ENCODE data around the gene DDT. TPM values are rescaled to one million over a fixed set of nuclear protein-coding genes. Genes with fewer than 3 reads are reported as not detected.
"Not testable (repeated sequence)": the region's sequence is repeated elsewhere in the genome, so short reads cannot be mapped to it uniquely, and the experiment has no call there.

DDT gene
- total RNA-seq, 1 donor from 2014 or later = 124 TPM

- not testable (repeated sequence) for DNase-seq (ENCODE audit: low read depth)
Observed at GRCh38 chr22:23989583-23990244, 15.5 kb upstream of the DDT start.

- not testable (repeated sequence) for DNase-seq (ENCODE audit: low read depth)
Observed at GRCh38 chr22:23986538-23987178, 12.4 kb upstream of the DDT start.

GRCh38 chr22:23986089-23986488 lies 11.8 kb upstream of the DDT start:
- DNase-seq (ENCODE audit: low read depth) = not testable (repeated sequence)

DNA sequence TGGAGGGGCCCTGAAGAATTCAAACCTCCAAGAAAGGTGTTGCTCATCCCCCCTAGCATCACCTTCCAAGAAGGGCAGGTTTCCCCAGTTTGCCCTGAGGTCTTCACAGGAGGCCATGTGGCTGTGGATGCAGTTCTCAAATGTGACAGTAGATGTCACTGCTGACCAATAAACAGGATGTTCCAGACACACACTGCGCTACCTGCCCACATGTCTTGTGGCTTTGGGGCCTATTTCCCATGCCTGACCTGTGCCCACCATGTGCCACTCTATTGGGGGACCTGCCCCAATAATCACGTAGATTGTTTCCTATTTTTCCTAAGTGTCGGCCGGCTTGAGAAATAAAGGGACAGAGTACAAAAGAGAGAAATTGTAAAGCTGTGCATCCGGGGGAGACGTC lies 10.2 kb upstream of the DDT start:
- DNase-seq (ENCODE audit: low read depth) = no peak

GRCh38 chr22:23980567-23980966 lies 6.3 kb upstream of the DDT start:
- not testable (repeated sequence) for DNase-seq (ENCODE audit: low read depth)

- not testable (repeated sequence) for DNase-seq (ENCODE audit: low read depth)
Observed at GRCh38 chr22:23979557-23980240, 5.5 kb upstream of the DDT start, which contains the start of gene GSTT2. Gene GSTT2 (plus strand): TSS chr22:23980134.

DNA sequence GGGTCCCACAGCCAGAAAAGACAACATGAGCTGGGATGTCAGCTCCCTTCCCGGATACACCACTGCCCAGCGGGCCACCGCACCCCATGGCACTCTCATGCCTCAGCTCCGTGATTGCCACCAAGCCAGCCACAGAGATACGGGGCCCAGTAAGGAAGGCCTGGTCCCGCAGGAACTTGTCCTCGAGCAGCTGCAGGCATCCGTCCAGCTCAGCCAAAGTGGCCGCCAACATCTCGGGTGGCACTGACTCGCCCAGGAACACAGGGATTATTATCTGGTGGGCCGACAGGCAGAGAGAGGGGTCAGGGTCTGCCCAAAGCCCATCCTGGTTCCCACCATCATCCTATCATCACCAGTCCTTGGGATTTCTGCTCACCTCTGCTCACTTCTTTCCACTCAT lies 3.1 kb upstream of the DDT start:
- DNase-seq (ENCODE audit: low read depth) = not testable (repeated sequence)

- not testable (repeated sequence) for DNase-seq (ENCODE audit: low read depth)
Observed at GRCh38 chr22:23974836-23975352, 653 bp upstream of the DDT start.

DNA sequence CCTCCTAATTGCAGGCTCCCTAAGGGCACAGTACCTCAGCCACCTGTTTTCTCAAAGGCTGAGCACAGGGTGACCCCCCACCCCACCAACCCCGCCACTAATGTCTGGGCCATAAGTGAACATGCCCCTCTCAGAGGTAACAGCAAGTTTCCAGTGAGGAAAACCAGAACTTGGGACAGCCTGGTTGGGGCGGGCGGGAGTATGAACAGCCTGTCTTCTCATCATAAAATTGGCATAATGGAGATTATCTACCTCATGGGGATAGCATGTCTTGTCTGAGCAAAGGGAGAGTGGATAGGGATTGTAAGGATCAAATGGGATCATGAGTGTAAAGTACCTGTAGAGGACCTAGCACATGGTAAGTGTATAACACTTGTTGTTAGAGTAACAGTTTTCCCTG lies 2.3 kb downstream of the DDT start:
- not testable (repeated sequence) for DNase-seq (ENCODE audit: low read depth)

DNA sequence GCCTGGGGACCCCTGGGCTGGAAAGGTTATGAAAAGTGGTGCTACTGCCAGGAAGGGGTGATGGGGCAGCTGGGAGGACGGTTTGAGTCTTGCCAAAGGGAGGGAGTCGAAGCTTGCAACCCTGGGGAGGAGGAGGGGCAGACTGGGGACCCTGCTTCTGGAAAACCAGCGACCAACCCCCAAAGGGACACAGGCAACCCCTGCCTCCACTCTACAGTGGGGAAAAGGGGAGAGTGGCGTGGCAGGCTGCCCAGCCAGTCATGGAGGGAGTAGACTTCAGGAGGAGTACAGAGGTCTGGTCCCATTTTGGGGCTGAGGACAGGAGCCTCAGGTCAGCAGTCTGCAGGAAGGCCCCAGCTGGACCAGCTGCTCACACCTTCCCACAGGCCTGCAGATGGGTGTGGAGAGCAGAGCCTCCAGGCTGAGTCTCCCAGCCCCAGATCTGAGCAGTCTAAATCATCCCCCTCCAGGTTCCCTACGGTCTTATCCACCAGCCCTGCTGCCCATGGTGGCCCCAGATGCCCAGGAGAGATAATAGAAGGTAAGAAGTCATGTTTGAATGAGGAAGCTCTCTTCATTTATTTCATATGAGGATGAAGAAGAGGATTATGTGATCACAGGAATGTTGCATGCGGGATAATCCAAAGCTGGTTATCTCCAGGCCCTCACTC lies 3.3 kb downstream of the DDT start:
- no peak for DNase-seq (ENCODE audit: low read depth)

DNA sequence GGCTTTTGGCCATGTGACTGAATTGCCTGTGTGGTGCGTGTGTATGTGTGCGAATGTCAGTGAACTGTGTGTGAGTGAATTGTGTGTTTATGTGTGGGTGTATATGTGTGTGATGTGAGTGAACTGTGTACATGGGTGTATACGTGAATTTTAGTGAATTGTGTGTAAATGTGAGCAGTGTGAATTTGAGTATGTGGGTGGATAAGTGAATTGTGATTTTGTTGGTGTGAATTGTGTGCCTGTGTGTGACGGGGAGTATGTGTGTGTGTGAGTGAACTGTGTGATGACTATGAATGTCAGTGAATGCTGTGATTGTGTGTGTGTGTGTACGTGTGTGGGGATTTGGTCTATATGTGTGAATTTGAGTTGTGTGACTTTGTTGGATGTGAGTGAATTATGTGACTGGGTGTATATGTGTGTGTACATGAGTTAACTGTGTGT lies 4.0 kb downstream of the DDT start:
- DNase-seq (ENCODE audit: low read depth) = no peak

DNA sequence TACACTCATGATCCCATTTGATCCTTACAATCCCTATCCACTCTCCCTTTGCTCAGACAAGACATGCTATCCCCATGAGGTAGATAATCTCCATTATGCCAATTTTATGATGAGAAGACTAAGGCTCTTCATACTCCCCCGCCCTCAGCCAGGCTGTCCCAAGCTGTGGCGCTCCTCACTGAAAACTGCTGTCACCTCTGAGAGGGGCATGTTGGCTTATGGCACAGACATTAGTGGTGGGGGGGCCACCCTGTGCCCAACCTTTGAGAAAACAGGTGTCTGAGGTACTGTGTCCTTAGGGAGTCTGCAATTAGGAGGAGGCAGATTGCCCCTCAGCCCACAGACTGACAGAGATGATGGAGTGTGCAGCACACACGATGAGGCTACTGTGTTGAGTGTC lies 5.2 kb downstream of the DDT start:
- no peak for DNase-seq (ENCODE audit: low read depth)

- not testable (repeated sequence) for DNase-seq (ENCODE audit: low read depth)
Observed at GRCh38 chr22:23966568-23966967, 7.7 kb downstream of the DDT start, which contains the start of gene DDTL. Gene DDTL (plus strand): TSS chr22:23966888. CDS start chr22:23966915, 27 bp downstream.

GRCh38 chr22:23966094-23966493 lies 8.1 kb downstream of the DDT start:
- DNase-seq (ENCODE audit: low read depth) = not testable (repeated sequence)

- DNase-seq (ENCODE audit: low read depth) = not testable (repeated sequence)
Observed at GRCh38 chr22:23961084-23961771, 13.0 kb downstream of the DDT start, which contains the start of gene GSTT2B. Gene GSTT2B (minus strand): TSS chr22:23961195. CDS start chr22:23961131, 64 bp downstream.

DNA sequence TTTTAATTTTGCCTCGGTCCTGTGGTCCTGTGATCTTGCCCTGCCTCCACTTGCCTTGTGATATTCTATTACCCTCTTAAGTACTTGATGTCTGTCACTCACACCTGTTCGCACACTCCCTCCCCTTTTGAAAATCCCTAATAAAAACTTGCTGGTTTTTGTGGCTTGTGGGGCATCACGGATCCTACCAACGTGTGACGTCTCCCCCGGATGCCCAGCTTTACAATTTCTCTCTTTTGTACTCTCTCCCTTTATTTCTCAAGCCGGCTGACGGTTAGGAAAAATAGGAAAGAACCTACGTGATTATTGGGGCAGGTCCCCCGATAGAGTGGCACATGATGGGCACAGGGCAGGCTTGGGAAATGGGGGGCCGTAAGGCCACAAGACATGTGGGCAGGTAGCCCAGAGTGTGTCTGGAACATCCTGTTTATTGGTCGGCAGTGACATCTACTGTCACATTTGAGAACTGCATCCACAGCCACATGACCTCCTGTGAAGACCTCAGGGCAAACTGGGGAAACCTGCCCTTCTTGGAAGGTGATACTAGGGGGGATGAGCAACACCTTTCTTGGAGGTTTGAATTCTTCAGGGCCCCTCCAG lies 17.8 kb downstream of the DDT start:
- peak; percentile 52 for DNase-seq (ENCODE audit: low read depth)

GRCh38 chr22:23955886-23956285 lies 18.4 kb downstream of the DDT start:
- not testable (repeated sequence) for DNase-seq (ENCODE audit: low read depth)

DNA sequence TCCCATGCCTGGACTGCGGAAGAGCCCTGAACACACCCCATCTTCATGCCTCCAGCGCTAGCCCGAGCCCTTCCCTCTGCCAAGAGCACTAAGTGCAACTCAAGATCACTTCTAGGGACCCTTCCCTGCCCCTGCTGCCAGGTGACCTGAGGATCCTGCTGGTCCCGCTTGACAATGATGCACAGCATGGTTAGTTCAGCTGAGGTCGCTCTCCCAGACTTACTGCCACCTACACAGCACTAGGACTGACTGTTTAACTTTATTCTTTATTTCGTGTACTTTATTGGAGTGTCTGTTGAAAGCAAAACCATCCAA lies 19.3 kb downstream of the DDT start:
- DNase-seq (ENCODE audit: low read depth) = not testable (repeated sequence)

GRCh38 chr22:23954193-23954990 lies 19.8 kb downstream of the DDT start:
- DNase-seq (ENCODE audit: low read depth) = not testable (repeated sequence)

DNA sequence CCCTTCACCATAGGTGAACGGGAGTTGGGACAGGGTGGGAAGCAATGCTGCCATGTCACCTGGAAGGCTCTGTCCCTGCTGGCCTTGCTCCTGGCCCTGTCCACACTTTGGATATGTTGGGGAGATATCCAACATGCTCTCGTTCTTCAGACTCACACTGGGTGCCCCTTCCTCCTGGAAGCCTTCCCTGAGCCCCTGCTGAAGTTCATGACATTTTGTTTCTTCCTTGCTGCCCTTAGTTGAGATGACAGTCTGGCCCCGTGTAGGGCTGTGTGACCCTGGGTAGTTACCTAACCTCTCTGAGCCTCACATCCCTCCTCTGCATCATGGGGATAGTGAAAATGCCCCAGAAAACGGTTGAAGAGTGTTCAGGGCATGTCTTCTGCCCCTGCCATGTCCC lies 20.8 kb downstream of the DDT start:
- DNase-seq (ENCODE audit: low read depth) = not testable (repeated sequence)

All from renal cortical epithelial cell (primary cell).